B cell (primary cell): ENCODE results near the gene ZNF407.

Experiments
- EZH2 ChIP-seq: IDR thresholded peaks from 2 replicates; pipeline ENCODE4 v1.6.1; 2012; ENCODE audit warnings: borderline replicate concordance, low read depth, mild to moderate bottlenecking, moderate library complexity, low read length; ENCODE audit not compliant: insufficient read depth, poor library complexity, severe bottlenecking
- TF ChIP-seq, protein P1 (sequence below): fragments of 200-600 bp; IDR thresholded peaks from one replicate; pipeline ENCODE4 v1.8.0; 2022; ENCODE audit warnings: antibody characterized with exemption, mild to moderate bottlenecking

GRCh38 chr18:74818516-74819175 is 221.0 kb downstream of the ZNF407 start:
- TF ChIP-seq, protein P1, sequence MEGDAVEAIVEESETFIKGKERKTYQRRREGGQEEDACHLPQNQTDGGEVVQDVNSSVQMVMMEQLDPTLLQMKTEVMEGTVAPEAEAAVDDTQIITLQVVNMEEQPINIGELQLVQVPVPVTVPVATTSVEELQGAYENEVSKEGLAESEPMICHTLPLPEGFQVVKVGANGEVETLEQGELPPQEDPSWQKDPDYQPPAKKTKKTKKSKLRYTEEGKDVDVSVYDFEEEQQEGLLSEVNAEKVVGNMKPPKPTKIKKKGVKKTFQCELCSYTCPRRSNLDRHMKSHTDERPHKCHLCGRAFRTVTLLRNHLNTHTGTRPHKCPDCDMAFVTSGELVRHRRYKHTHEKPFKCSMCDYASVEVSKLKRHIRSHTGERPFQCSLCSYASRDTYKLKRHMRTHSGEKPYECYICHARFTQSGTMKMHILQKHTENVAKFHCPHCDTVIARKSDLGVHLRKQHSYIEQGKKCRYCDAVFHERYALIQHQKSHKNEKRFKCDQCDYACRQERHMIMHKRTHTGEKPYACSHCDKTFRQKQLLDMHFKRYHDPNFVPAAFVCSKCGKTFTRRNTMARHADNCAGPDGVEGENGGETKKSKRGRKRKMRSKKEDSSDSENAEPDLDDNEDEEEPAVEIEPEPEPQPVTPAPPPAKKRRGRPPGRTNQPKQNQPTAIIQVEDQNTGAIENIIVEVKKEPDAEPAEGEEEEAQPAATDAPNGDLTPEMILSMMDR = no peak
- TF ChIP-seq EZH2 = no peak
